ENCODE data around the gene ZFR2. TPM values are rescaled to one million over a fixed set of nuclear protein-coding genes. Genes with fewer than 3 reads are reported as not detected.
A peak's percentile ranks its signal among the peaks of the same experiment; 100 is the strongest.

The ZFR2 gene
- total RNA-seq, 2 experiments from 2014 or later, result 0.23 TPM; not detected in 1

DNA sequence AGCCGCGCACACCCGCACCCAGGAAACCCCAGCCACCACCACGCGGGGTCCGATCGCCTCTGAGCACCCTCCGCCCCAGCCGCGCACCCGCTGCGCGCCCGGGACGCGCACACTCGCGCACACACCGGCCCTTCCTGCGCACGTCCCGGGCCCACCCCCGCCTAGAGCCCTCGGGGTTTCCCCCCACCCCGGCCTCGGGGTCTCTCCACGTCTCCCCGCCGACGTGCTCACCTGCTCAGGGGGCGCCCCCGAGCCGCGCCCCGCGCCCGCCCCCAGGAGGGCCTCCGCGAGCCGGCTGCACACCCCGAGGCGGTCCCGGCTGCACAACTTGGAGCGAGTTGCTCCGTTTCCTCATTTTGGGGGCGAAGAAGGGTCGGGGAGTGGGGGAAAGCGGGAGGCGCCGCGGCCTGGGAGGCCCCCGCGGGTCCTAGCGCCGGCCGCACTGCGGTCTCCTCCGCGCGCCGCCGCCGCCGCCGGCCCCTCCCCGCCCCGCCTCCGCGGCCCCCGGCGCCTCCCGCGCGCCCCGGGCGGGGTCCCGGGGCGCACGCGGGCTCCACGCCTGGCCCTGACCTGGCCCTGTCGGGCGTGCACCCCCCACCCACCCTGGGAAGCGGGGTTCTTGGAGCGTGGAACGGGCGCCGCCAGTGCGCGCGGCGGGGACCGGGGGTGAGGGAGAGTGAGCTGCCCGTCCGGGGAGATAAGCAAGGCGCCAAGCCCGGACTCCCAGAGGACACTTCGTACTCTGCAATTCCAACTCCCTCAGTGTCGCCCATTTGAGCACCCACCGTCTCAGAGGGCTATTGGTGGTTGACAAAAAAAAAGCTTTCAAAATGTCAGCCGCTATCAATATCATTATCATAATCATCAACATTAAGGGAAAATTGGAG is 82.7 kb downstream of the ZFR2 start, which contains the start of gene MATK:
Gene MATK (minus strand): TSS at position 444 of the 887 bp plus-strand sequence. CDS start 1,246 bp downstream, outside the sequence.
- intact Hi-C loops (cut with micrococcal nuclease), result no loop called here
- ATAC-seq (peak; percentile 57), DNase-seq (peak; percentile 64)
- TF ChIP-seq CTCF (IDR thresholded peaks at IDR 0.05), result no peak
- Mint-ChIP-seq H3K27me3 (no peaks in the 10 kb centered on the region), H3K36me3 (ENCODE audit: low read depth) (peaks cover 28% of the 10 kb centered on the region), H3K4me3 (peak within 1 kb of the TSS; percentile 84), H3K27ac (peak within 1 kb of the TSS; percentile 80), H3K9me3 (peaks cover 13% of the 10 kb centered on the region), H3K4me1 (ENCODE audit: low read depth) (peaks cover 13% of the 10 kb centered on the region)
- ChIA-PET POLR2A (interaction anchor here (0.7 to 1.6 kb wide), 3 partner anchors 10 to 26 kb away, joined by 3 to 9 read pairs (median 3); no protein-coding TSS in a partner anchor), CTCF (interaction anchor here (1.3 to 3.4 kb wide), 3 partner anchors 11 to 36 kb away, joined by 5 to 12 read pairs (median 11); no protein-coding TSS in a partner anchor)

DNA sequence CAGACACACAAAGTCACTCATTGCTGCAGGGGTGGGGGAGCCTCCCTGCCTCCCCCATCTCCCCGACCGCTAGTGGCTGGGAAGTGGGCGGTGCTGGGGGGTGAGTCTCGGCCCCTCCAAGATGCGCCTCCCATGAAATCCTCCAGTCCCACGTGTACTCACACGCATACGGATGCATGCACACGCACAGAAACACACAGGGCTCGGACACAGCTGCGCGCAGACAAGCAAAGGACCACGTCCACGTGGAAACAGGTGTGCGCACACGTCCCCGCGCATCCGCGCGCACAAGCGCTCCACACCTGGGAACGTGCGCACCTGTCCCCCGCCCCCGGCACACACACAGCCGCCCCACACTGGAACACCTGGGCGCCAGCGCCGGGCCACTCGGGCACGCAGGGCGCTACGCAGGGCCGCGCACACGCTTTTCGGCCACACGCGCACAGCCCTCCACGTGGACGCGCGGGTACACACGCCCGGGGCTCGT is 83.3 kb downstream of the ZFR2 start:
- Mint-ChIP-seq H3K4me1 (ENCODE audit: low read depth) (peaks cover 13% of the 10 kb centered on the region), H3K27me3 (no peaks in the 10 kb centered on the region), H3K27ac (peak overlapping the region; percentile 80), H3K36me3 (ENCODE audit: low read depth) (peaks cover 33% of the 10 kb centered on the region), H3K4me3 (peak overlapping the region; percentile 84), H3K9me3 (peaks cover 17% of the 10 kb centered on the region)
- peak; percentile 25 for ATAC-seq
- CTCF ChIA-PET, result interaction anchor here (2.6 to 3.4 kb wide), 2 partner anchors 33 to 37 kb away, joined by 12 to 13 read pairs; no protein-coding TSS in a partner anchor
- intact Hi-C loops (cut with micrococcal nuclease), result no loop called here
- POLR2A ChIA-PET, result interaction anchor here (1.0 to 3.1 kb wide), 5 partner anchors 8 to 26 kb away, joined by 3 to 15 read pairs (median 5); partner anchors contain the start of gene MRPL54
- peak; percentile 48 for DNase-seq
- no peak for TF ChIP-seq CTCF (IDR thresholded peaks at IDR 0.05)

DNA sequence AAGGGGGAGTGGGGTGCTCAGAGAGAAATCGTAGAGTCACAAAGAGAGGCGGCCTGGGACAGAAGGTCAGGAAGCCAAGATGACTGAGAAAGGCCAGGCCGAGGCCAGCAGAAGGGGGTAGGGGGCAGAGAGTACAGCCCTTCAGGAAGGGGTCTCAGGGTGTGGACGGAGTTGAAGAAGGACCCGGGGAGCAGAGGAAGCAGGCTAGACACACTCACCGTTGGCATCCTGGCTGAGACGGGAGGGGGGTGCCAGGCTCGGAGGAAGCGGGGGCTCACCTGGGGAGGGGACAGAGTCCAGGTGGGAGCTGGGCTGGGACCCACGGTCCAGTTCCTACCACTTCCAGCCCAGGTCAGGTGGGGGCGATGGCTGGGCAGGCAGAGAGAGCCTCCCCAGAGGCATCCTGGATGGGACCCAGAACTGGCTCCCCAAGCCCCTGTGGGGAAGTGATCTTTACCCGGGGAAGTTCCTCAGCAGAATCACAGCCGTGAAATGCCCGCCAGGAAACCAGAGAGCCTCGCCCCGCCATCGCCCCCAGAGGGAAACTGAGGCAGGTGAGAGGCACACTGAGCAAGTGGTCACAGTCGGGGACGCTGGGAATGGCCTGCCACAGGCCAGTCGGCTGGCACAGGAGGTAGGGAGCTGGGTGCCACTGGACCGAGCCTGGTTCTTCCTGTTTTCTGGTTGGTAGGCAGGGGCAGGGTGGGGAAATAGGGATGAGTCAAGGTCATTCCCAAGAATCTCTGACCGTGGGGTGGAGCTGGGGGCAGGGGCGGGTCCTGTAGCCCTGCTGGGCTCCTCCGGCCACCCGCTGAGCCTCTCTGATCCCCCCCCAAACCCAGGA is 84.0 kb downstream of the ZFR2 start:
- CTCF ChIA-PET, result interaction anchor here (1.0 to 3.4 kb wide), 6 partner anchors 13 to 64 kb away, joined by 3 to 15 read pairs (median 9); partner anchors contain the start of genes APBA3, MRPL54 and RAX2
- H3K27ac Mint-ChIP-seq, result peak overlapping the region; percentile 80

More for the DNA sequence above, 84.0 kb downstream of the ZFR2 start:
- H3K27me3 Mint-ChIP-seq, result no peaks in the 10 kb centered on the region
- H3K36me3 Mint-ChIP-seq (ENCODE audit: low read depth), result peaks cover 33% of the 10 kb centered on the region
- H3K4me3 Mint-ChIP-seq, result peak overlapping the region; percentile 84
- no peak for TF ChIP-seq CTCF (IDR thresholded peaks at IDR 0.05)
- H3K9me3 Mint-ChIP-seq, result peaks cover 17% of the 10 kb centered on the region
- intact Hi-C loops (cut with micrococcal nuclease), result loop anchor here (5.0 kb wide), 1 partner anchor 37 kb away; no protein-coding TSS in a partner anchor
- H3K4me1 Mint-ChIP-seq (ENCODE audit: low read depth), result peaks cover 13% of the 10 kb centered on the region
- POLR2A ChIA-PET, result interaction anchor here (1.0 to 3.1 kb wide), 6 partner anchors 9 to 33 kb away, joined by 3 to 15 read pairs (median 4); partner anchors contain the start of gene MRPL54
- ATAC-seq (no peak), DNase-seq (no peak)
